Measurements from ENCODE around the gene COL8A1. TPM values are rescaled to one million over a fixed set of nuclear protein-coding genes. Genes with fewer than 3 reads are reported as not detected.
"Not testable (repeated sequence)": the region's sequence is repeated elsewhere in the genome, so short reads cannot be mapped to it uniquely, and the experiment has no call there.

The COL8A1 gene
- total RNA-seq = 0.08 TPM in 1 of 2 replicates, not detected in the other

- Mint-ChIP-seq H3K36me3 (ENCODE audit: low read depth) (no peaks in the 10 kb centered on the region), H3K27me3 (ENCODE audit: insufficient read depth) (peaks cover 55% of the 10 kb centered on the region), H3K9me3 (no peaks in the 10 kb centered on the region), H3K4me1 (ENCODE audit: low read depth) (peaks cover 19% of the 10 kb centered on the region), H3K4me3 (peak within 1 kb of the TSS; percentile 50), H3K27ac (no peak within 1 kb of the TSS)
- intact Hi-C loops (cut with micrococcal nuclease) = no loop called here
- DNase-seq (ENCODE audit: low spot score) = no peak
Observed at GRCh38 chr3:99638167-99638948, at the start of gene COL8A1. Gene COL8A1 (plus strand): TSS chr3:99638594. CDS start chr3:99790683, 152,089 bp downstream.

- H3K36me3 Mint-ChIP-seq (ENCODE audit: low read depth); H3K9me3 Mint-ChIP-seq; DNase-seq (ENCODE audit: low spot score); H3K4me3 Mint-ChIP-seq; intact Hi-C loops (cut with micrococcal nuclease); H3K27me3 Mint-ChIP-seq (ENCODE audit: insufficient read depth); H3K27ac Mint-ChIP-seq; H3K4me1 Mint-ChIP-seq (ENCODE audit: low read depth): not testable (repeated sequence)
Observed at GRCh38 chr3:99589168-99589567, 49.2 kb upstream of the COL8A1 start.

- DNase-seq (ENCODE audit: low spot score) = no peak
- Mint-ChIP-seq H3K27me3 (ENCODE audit: insufficient read depth) (no peaks in the 10 kb centered on the region), H3K9me3 (no peaks in the 10 kb centered on the region), H3K27ac (no peak overlapping the region), H3K4me1 (ENCODE audit: low read depth) (no peaks in the 10 kb centered on the region), H3K4me3 (no peak overlapping the region), H3K36me3 (ENCODE audit: low read depth) (no peaks in the 10 kb centered on the region)
- intact Hi-C loops (cut with micrococcal nuclease) = no loop called here
Observed at GRCh38 chr3:99599894-99600293, 38.5 kb upstream of the COL8A1 start.

- Mint-ChIP-seq H3K9me3 (no peaks in the 10 kb centered on the region), H3K27ac (no peak overlapping the region), H3K4me1 (ENCODE audit: low read depth) (no peaks in the 10 kb centered on the region), H3K27me3 (ENCODE audit: insufficient read depth) (no peaks in the 10 kb centered on the region), H3K4me3 (no peak overlapping the region), H3K36me3 (ENCODE audit: low read depth) (no peaks in the 10 kb centered on the region)
- no peak for DNase-seq (ENCODE audit: low spot score)
- intact Hi-C loops (cut with micrococcal nuclease) = no loop called here
Observed at GRCh38 chr3:99601515-99601914, 36.9 kb upstream of the COL8A1 start.

GRCh38 chr3:99602183-99602582 is 36.2 kb upstream of the COL8A1 start:
- Mint-ChIP-seq H3K9me3 (no peaks in the 10 kb centered on the region), H3K36me3 (ENCODE audit: low read depth) (no peaks in the 10 kb centered on the region), H3K4me3 (no peak overlapping the region), H3K27ac (no peak overlapping the region), H3K27me3 (ENCODE audit: insufficient read depth) (no peaks in the 10 kb centered on the region), H3K4me1 (ENCODE audit: low read depth) (no peaks in the 10 kb centered on the region)
- no peak for DNase-seq (ENCODE audit: low spot score)
- intact Hi-C loops (cut with micrococcal nuclease) = no loop called here

GRCh38 chr3:99607151-99607550 is 31.2 kb upstream of the COL8A1 start:
- DNase-seq (ENCODE audit: low spot score) = no peak
- intact Hi-C loops (cut with micrococcal nuclease) = no loop called here
- no peaks in the 10 kb centered on the region for H3K4me1 Mint-ChIP-seq (ENCODE audit: low read depth)
- H3K4me3 Mint-ChIP-seq = no peak overlapping the region
- no peaks in the 10 kb centered on the region for H3K36me3 Mint-ChIP-seq (ENCODE audit: low read depth)
- no peaks in the 10 kb centered on the region for H3K9me3 Mint-ChIP-seq
- H3K27me3 Mint-ChIP-seq (ENCODE audit: insufficient read depth) = no peaks in the 10 kb centered on the region
- no peak overlapping the region for H3K27ac Mint-ChIP-seq

GRCh38 chr3:99614768-99615167 is 23.6 kb upstream of the COL8A1 start:
- Mint-ChIP-seq H3K4me1 (ENCODE audit: low read depth) (no peaks in the 10 kb centered on the region), H3K27ac (no peak overlapping the region), H3K36me3 (ENCODE audit: low read depth) (no peaks in the 10 kb centered on the region), H3K4me3 (no peak overlapping the region), H3K27me3 (ENCODE audit: insufficient read depth) (peaks cover 5% of the 10 kb centered on the region), H3K9me3 (no peaks in the 10 kb centered on the region)
- intact Hi-C loops (cut with micrococcal nuclease) = no loop called here
- no peak for DNase-seq (ENCODE audit: low spot score)

GRCh38 chr3:99620077-99620767 is 18.2 kb upstream of the COL8A1 start:
- Mint-ChIP-seq H3K4me1 (ENCODE audit: low read depth) (no peaks in the 10 kb centered on the region), H3K36me3 (ENCODE audit: low read depth) (no peaks in the 10 kb centered on the region), H3K27me3 (ENCODE audit: insufficient read depth) (peaks cover 5% of the 10 kb centered on the region), H3K4me3 (no peak overlapping the region), H3K9me3 (no peaks in the 10 kb centered on the region), H3K27ac (no peak overlapping the region)
- intact Hi-C loops (cut with micrococcal nuclease) = no loop called here
- no peak for DNase-seq (ENCODE audit: low spot score)

GRCh38 chr3:99620976-99621375 is 17.4 kb upstream of the COL8A1 start:
- H3K36me3 Mint-ChIP-seq (ENCODE audit: low read depth) = no peaks in the 10 kb centered on the region
- DNase-seq (ENCODE audit: low spot score) = no peak
- H3K4me1 Mint-ChIP-seq (ENCODE audit: low read depth) = no peaks in the 10 kb centered on the region
- no peak overlapping the region for H3K27ac Mint-ChIP-seq
- H3K4me3 Mint-ChIP-seq = no peak overlapping the region
- no peaks in the 10 kb centered on the region for H3K9me3 Mint-ChIP-seq
- intact Hi-C loops (cut with micrococcal nuclease) = no loop called here
- H3K27me3 Mint-ChIP-seq (ENCODE audit: insufficient read depth) = peaks cover 5% of the 10 kb centered on the region

GRCh38 chr3:99624496-99625236 is 13.7 kb upstream of the COL8A1 start:
- Mint-ChIP-seq H3K27me3 (ENCODE audit: insufficient read depth) (peaks cover 3% of the 10 kb centered on the region), H3K9me3 (no peaks in the 10 kb centered on the region), H3K4me3 (no peak overlapping the region), H3K4me1 (ENCODE audit: low read depth) (no peaks in the 10 kb centered on the region), H3K36me3 (ENCODE audit: low read depth) (no peaks in the 10 kb centered on the region), H3K27ac (no peak overlapping the region)
- intact Hi-C loops (cut with micrococcal nuclease) = no loop called here
- no peak for DNase-seq (ENCODE audit: low spot score)

GRCh38 chr3:99625237-99625622 is 13.2 kb upstream of the COL8A1 start:
- H3K27me3 Mint-ChIP-seq (ENCODE audit: insufficient read depth) = peaks cover 3% of the 10 kb centered on the region
- H3K9me3 Mint-ChIP-seq = no peaks in the 10 kb centered on the region
- no peak overlapping the region for H3K4me3 Mint-ChIP-seq
- intact Hi-C loops (cut with micrococcal nuclease) = no loop called here
- no peak for DNase-seq (ENCODE audit: low spot score)
- H3K36me3 Mint-ChIP-seq (ENCODE audit: low read depth) = no peaks in the 10 kb centered on the region
- H3K27ac Mint-ChIP-seq = no peak overlapping the region
- no peaks in the 10 kb centered on the region for H3K4me1 Mint-ChIP-seq (ENCODE audit: low read depth)

- Mint-ChIP-seq H3K9me3 (no peaks in the 10 kb centered on the region), H3K36me3 (ENCODE audit: low read depth) (no peaks in the 10 kb centered on the region), H3K4me1 (ENCODE audit: low read depth) (no peaks in the 10 kb centered on the region), H3K27ac (no peak overlapping the region), H3K27me3 (ENCODE audit: insufficient read depth) (peaks cover 3% of the 10 kb centered on the region), H3K4me3 (no peak overlapping the region)
- no peak for DNase-seq (ENCODE audit: low spot score)
- intact Hi-C loops (cut with micrococcal nuclease) = no loop called here
Observed at GRCh38 chr3:99625643-99626416, 12.6 kb upstream of the COL8A1 start.

All from activated T-helper 1 cell treated with anti-CD3 and anti-CD28 coated beads, Interleukin-12 subunit alpha, Interleukin-12 subunit beta, Interleukin-2, Interleukin-4 antibody, amounts not matched to agents 30 ng/mL and 10 ng/mL and 1 ng/mL, durations not matched to agents 14 hours and 24 hours and 36 hours (primary cell).